Left lung (tissue), 10 donors: ENCODE results near the gene DHPS. TPM values are rescaled to one million over a fixed set of nuclear protein-coding genes. Genes with fewer than 3 reads are reported as not detected.

Experiments
- ATAC-seq: fragments of 200-7000 bp; cut with Tn5 transposase; one replicate; pipeline ENCODE4 v1.9.1; 2020; ENCODE audit warnings: moderate library complexity
- DNase-seq, 4 donors: peaks; one replicate each; pipeline ENCODE4 v3.0.0-alpha.2; 2013 to 2020
- H3K27ac ChIP-seq, 2 donors: fragments of 200-600 bp; sonication (generic) in 1 of 2; one replicate each; pipeline versions ENCODE4 v1.5.0 to v1.8.0; 2020 to 2021
- H3K27me3 ChIP-seq, 2 donors: fragments of 200-600 bp; sonication (generic) in 1 of 2; one replicate each; pipeline versions ENCODE4 v1.5.0 to v1.8.0; 2020 to 2021
- H3K36me3 ChIP-seq, 2 donors: fragments of 200-600 bp; sonication (generic) in 1 of 2; one replicate each; pipeline versions ENCODE4 v1.5.0 to v1.8.0; 2020 to 2021
- H3K4me1 ChIP-seq, 2 donors: fragments of 200-600 bp; one replicate each; pipeline ENCODE4 v1.8.0; 2021
- H3K4me3 ChIP-seq, 2 donors: fragments of 200-600 bp; sonication (generic) in 1 of 2; one replicate each; pipeline versions ENCODE4 v1.5.0 to v1.8.0; 2020 to 2021; ENCODE audit warnings: mild to moderate bottlenecking in 1 of 2
- H3K9me3 ChIP-seq, 2 donors: fragments of 200-600 bp; sonication (generic) in 1 of 2; one replicate each; pipeline versions ENCODE4 v1.5.0 to v1.8.0; 2020 to 2021
- CTCF ChIP-seq, 2 donors: fragments of 200-600 bp; sonication (generic) in 1 of 2; IDR thresholded peaks; one replicate each; pipeline versions ENCODE4 v1.5.0 to v1.8.0; 2021; ENCODE audit warnings: antibody characterized with exemption in 2 of 2
- intact Hi-C, 2 donors: fragments of 100-400 bp; cut with DNase I; formaldehyde crosslinking; loops; one replicate each; pipeline versions ENCODE4 v1.11.2 to v1.14.2; 2022
- polyA plus RNA-seq, 6 donors: library from polyadenylated mRNA; unstranded; fragments of 120-200 nt; gene quantifications; one replicate each; pipeline ENCODE4 v1.2.1, GENCODE V29; 2013; ENCODE audit not compliant: insufficient read length in 6 of 6
- total RNA-seq, 2 donors: library from RNA; stranded (reverse); fragmentation: NEBNext Ultra II Directional; extraction: Animal tissue kit (Norgen Biotek cat#: 25700); gene quantifications; one replicate each; pipeline ENCODE4 v1.2.1, GENCODE V29; 2021
- donor health status: DM: no; HTN: yes; CAD: no.
- donor health status: DM: no; HTN: no; CAD: no.

Gene DHPS
- total and polyA plus RNA-seq, 8 donors: 63.8 to 96.9 (median 82.8) TPM

GRCh38 chr19:12695514-12695913 lies 13.8 kb upstream of the DHPS start:
- Histone ChIP-seq H3K9me3 (no peaks in the 10 kb centered on the region), H3K27ac (no peak overlapping the region), H3K4me3 (peak overlapping the region; percentile 71 to 87), H3K4me1 (peaks cover 9 to 27% of the 10 kb centered on the region in 2 donors), H3K36me3 (peaks cover 0 to 25% of the 10 kb centered on the region in 2 donors), H3K27me3 (no peaks in the 10 kb centered on the region)
- intact Hi-C loops: no loop called here
- no peak for TF ChIP-seq CTCF (IDR thresholded peaks at IDR 0.05)
- no peak for ATAC-seq
- DNase-seq: no peak

- H3K4me3 ChIP-seq: no peak overlapping the region
- H3K27ac ChIP-seq: no peak overlapping the region
- peaks cover 0 to 21% of the 10 kb centered on the region in 2 donors for H3K36me3 ChIP-seq
- H3K4me1 ChIP-seq: peaks cover 9 to 27% of the 10 kb centered on the region in 2 donors
- TF ChIP-seq CTCF (IDR thresholded peaks at IDR 0.05): no peak
- no peak for ATAC-seq
- H3K9me3 ChIP-seq: no peaks in the 10 kb centered on the region
- no peaks in the 10 kb centered on the region for H3K27me3 ChIP-seq
- intact Hi-C loops: no loop called here
- DNase-seq: no peak
Measured at GRCh38 chr19:12695096-12695495, 13.4 kb upstream of the DHPS start.

DNA sequence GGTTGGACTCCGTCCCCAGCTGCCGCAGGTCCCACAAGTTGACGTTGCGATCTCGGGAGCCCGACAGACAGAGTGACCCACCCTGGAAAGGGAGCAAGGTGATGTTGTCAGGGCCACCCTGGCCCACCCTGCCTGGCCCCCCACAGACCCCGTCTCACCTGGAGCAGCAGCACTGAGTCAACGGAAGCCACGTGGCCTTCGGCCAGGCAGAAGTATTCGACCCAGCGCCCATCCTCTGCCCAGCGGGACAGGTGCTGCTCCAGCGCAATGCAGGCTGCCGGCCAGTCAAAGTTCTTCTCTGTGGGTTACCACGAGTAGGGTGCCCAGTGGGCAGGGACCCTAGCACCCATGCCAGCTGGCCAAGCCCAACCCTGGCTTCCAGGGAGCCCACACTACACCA lies 13.0 kb upstream of the DHPS start:
- Histone ChIP-seq H3K9me3 (no peaks in the 10 kb centered on the region), H3K4me3 (no peak overlapping the region), H3K27me3 (no peaks in the 10 kb centered on the region), H3K4me1 (peaks cover 9 to 27% of the 10 kb centered on the region in 2 donors), H3K36me3 (peaks cover 0 to 18% of the 10 kb centered on the region in 2 donors), H3K27ac (no peak overlapping the region)
- TF ChIP-seq CTCF (IDR thresholded peaks at IDR 0.05): no peak
- ATAC-seq: no peak
- DNase-seq: peak in 1 of 4 donors; percentile 65
- intact Hi-C loops: no loop called here

- TF ChIP-seq CTCF (IDR thresholded peaks at IDR 0.05): no peak
- Histone ChIP-seq H3K36me3 (peaks cover 0 to 11% of the 10 kb centered on the region in 2 donors), H3K27me3 (no peaks in the 10 kb centered on the region), H3K4me3 (no peak overlapping the region), H3K4me1 (peaks cover 9 to 27% of the 10 kb centered on the region in 2 donors), H3K9me3 (no peaks in the 10 kb centered on the region), H3K27ac (no peak overlapping the region)
- intact Hi-C loops: no loop called here
- ATAC-seq (no peak), DNase-seq (no peak)
Measured at GRCh38 chr19:12692960-12693359, 11.3 kb upstream of the DHPS start.

- TF ChIP-seq CTCF (IDR thresholded peaks at IDR 0.05): no peak
- H3K9me3 ChIP-seq: no peaks in the 10 kb centered on the region
- peaks cover 0 to 3% of the 10 kb centered on the region in 2 donors for H3K4me1 ChIP-seq
- DNase-seq: peak in 1 of 4 donors; percentile 67
- H3K36me3 ChIP-seq: peaks cover 0 to 11% of the 10 kb centered on the region in 2 donors
- intact Hi-C loops: no loop called here
- no peak overlapping the region for H3K27ac ChIP-seq
- no peaks in the 10 kb centered on the region for H3K27me3 ChIP-seq
- H3K4me3 ChIP-seq: no peak overlapping the region
- ATAC-seq: no peak
Measured at GRCh38 chr19:12689581-12690216, 8.0 kb upstream of the DHPS start.
